GM13976 (cell line): ENCODE data around the gene AHSA1.
A peak's percentile ranks its signal among the peaks of the same experiment; 100 is the strongest.
"Not testable (repeated sequence)": the region's sequence is repeated elsewhere in the genome, so short reads cannot be mapped to it uniquely, and the experiment has no call there.

Experiments
- DNase-seq: peaks from one replicate; pipeline ENCODE4 v3.0.0; 2012; ENCODE audit warnings: low spot score
- CTCF ChIP-seq: IDR thresholded peaks from 2 replicates; pipeline ENCODE4 v1.5.1; 2012; ENCODE audit warnings: borderline replicate concordance, mild to moderate bottlenecking; ENCODE audit not compliant: insufficient read depth; ENCODE audit errors: extremely low read depth, missing control alignments, control extremely low read depth
- in situ Hi-C: fragments of 300-500 bp; cut with MboI; formaldehyde crosslinking; loops from one replicate; pipeline ENCODE4 v1.12.0; 2022; ENCODE audit warnings: low sequenced_read_pairs, mixed read lengths, inconsistent platforms; ENCODE audit not compliant: unreplicated experiment

Gene AHSA1

GRCh38 chr14:77457522-77458248 lies at the start of gene AHSA1, which contains the start of gene VIPAS39:
Gene AHSA1, plus strand, starts transcription at chr14:77458093. Its CDS starts 97 bp downstream, at chr14:77458190.
Gene VIPAS39, minus strand, starts transcription at chr14:77457601. Its CDS starts 3,499 bp downstream, at chr14:77454102.
- peak; percentile 92 for DNase-seq
- TF ChIP-seq CTCF: no peak
- in situ Hi-C loops: loop anchor here (25.0 kb wide), 1 partner anchor 355 kb away; the partner anchor contains the start of gene ADCK1

- DNase-seq: no peak
- TF ChIP-seq CTCF: no peak
- in situ Hi-C loops: no loop called here
These were observed 48.8 kb upstream of the AHSA1 start for GRCh38 chr14:77409131-77409533.

DNA sequence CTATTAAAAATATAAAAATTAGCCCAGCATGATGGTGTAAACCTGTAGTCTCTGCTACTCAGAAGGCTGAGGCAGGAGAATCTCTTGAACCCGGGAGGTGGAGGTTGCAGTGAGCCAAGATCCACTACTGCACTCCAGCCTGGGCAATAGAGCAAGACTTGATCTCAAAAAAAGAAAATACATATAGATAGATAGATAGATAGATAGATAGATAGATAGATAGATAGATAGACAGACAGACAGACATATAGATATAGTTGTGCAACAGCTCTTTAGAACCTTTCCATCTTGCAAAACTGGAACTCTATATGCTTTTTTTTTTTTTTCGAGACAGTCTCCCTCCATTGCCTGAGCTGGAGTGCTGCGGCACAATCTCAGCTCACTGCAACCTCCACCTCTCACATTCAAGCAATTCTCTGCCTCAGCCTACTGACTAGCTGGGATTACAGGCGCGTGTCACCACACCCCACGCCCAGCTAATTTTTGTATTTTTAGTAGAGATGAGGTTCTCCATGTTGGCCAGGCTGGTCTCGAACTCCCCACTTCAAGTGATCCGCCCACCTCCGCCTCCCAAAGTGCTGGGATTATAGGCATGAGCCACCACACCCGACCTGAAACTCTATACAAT lies 42.4 kb upstream of the AHSA1 start:
- in situ Hi-C loops, DNase-seq: not testable (repeated sequence)

GRCh38 chr14:77416098-77416497 lies 41.8 kb upstream of the AHSA1 start:
- DNase-seq, in situ Hi-C loops: not testable (repeated sequence)

- in situ Hi-C loops: no loop called here
- no peak for DNase-seq
- no peak for TF ChIP-seq CTCF
These were observed 41.1 kb upstream of the AHSA1 start for GRCh38 chr14:77416836-77417235.

DNA sequence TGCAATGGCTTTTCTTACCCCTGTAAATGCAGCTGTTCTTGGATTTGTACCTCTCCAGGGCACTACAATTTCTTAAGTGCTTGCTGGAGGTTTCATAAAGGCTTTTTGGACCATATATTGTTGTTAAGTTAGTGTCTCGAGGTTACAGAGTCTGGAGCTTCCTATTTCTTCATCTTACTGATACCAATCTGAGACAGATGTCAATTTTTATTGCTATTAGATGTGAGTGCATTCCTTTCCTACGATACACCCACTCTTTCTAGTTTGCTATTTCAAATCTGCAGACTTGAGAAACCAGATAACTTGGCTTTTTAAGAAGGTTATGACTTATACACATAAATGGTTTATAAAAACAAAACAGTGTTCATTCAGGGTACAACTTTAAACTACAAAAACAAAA lies 36.7 kb upstream of the AHSA1 start:
- no peak for DNase-seq
- TF ChIP-seq CTCF: no peak
- in situ Hi-C loops: no loop called here

GRCh38 chr14:77423423-77423822 lies 34.5 kb upstream of the AHSA1 start, which contains the start of gene NOXRED1:
Gene NOXRED1, minus strand, starts transcription at chr14:77423523. Its CDS starts 634 bp downstream, at chr14:77422889.
- TF ChIP-seq CTCF: no peak
- in situ Hi-C loops: no loop called here
- no peak for DNase-seq
